Tibial nerve (tissue), 3 donors: Measurements from ENCODE around the gene PODXL2.

Source experiments
- CTCF ChIP-seq, 5 experiments: fragments of 200-600 bp in 3 of 5; fragments of 450-650 bp in 2 of 5; sonication (generic) in 3 of 5; IDR thresholded peaks; one replicate each; pipeline ENCODE4 v1.5.1; 2016 to 2019; ENCODE audit warnings: antibody characterized with exemption in 5 of 5, mild to moderate bottlenecking in 3 of 5, moderate library complexity in 2 of 5
- POLR2A ChIP-seq, 2 donors: fragments of 450-650 bp; IDR thresholded peaks; one replicate each; pipeline ENCODE4 v1.6.1; 2017; ENCODE audit warnings: antibody characterized with exemption in 2 of 2, mild to moderate bottlenecking in 2 of 2, moderate library complexity in 2 of 2

GRCh38 chr3:127658234-127658633 is 29.2 kb downstream of the PODXL2 start:
- TF ChIP-seq CTCF (IDR thresholded peaks at IDR 0.05) (no peak), POLR2A (IDR thresholded peaks at IDR 0.05) (no peak)
